Neural progenitor cell (in vitro differentiated cells): ENCODE results near the gene MTAP.

ENCODE experiments used
- EZH2phosphoT487 ChIP-seq: fragments of 200-600 bp; sonication (generic); IDR thresholded peaks from 2 replicates; pipeline ENCODE4 v1.6.1; 2017; ENCODE audit warnings: antibody characterized with exemption
- TF ChIP-seq, protein P1 (sequence below): fragments of 200-600 bp; sonication (generic); IDR thresholded peaks from 2 replicates; pipeline ENCODE4 v1.5.1; 2017; ENCODE audit warnings: antibody characterized with exemption, mild to moderate bottlenecking

- TF ChIP-seq, protein P1, sequence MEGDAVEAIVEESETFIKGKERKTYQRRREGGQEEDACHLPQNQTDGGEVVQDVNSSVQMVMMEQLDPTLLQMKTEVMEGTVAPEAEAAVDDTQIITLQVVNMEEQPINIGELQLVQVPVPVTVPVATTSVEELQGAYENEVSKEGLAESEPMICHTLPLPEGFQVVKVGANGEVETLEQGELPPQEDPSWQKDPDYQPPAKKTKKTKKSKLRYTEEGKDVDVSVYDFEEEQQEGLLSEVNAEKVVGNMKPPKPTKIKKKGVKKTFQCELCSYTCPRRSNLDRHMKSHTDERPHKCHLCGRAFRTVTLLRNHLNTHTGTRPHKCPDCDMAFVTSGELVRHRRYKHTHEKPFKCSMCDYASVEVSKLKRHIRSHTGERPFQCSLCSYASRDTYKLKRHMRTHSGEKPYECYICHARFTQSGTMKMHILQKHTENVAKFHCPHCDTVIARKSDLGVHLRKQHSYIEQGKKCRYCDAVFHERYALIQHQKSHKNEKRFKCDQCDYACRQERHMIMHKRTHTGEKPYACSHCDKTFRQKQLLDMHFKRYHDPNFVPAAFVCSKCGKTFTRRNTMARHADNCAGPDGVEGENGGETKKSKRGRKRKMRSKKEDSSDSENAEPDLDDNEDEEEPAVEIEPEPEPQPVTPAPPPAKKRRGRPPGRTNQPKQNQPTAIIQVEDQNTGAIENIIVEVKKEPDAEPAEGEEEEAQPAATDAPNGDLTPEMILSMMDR, result no peak
- peak; percentile 70 for TF ChIP-seq EZH2phosphoT487
Measured at GRCh38 chr9:21974722-21975409, 172.4 kb downstream of the MTAP start.
